Astrocyte (in vitro differentiated cells and primary cell): ENCODE measurements around the gene TAF15.
A peak's percentile ranks its signal among the peaks of the same experiment; 100 is the strongest.

ENCODE experiments used
- CTCF ChIP-seq: IDR thresholded peaks from 2 replicates; pipeline ENCODE4 v1.5.1; 2011; ENCODE audit warnings: low read depth, mild to moderate bottlenecking, inconsistent platforms, low read length, moderate library complexity; ENCODE audit not compliant: insufficient read depth
- EZH2 ChIP-seq: IDR thresholded peaks from 2 replicates; pipeline ENCODE4 v1.6.1; 2012; ENCODE audit warnings: mild to moderate bottlenecking, low read length, inconsistent platforms; ENCODE audit not compliant: insufficient read depth

- TF ChIP-seq CTCF (peak; percentile 83), EZH2 (no peak)
Measured at GRCh38 chr17:35849469-35850348, 40.4 kb downstream of the TAF15 start.
